ENCODE results near the gene JUND.

- TF ChIP-seq CTCF (IDR thresholded peaks at IDR 0.05) (no peak), POLR2A (IDR thresholded peaks at IDR 0.05) (no peak)
These were observed 23.6 kb downstream of the JUND start for GRCh38 chr19:18257503-18258470.
